ENCODE measurements around the gene LRTM2.

DNA sequence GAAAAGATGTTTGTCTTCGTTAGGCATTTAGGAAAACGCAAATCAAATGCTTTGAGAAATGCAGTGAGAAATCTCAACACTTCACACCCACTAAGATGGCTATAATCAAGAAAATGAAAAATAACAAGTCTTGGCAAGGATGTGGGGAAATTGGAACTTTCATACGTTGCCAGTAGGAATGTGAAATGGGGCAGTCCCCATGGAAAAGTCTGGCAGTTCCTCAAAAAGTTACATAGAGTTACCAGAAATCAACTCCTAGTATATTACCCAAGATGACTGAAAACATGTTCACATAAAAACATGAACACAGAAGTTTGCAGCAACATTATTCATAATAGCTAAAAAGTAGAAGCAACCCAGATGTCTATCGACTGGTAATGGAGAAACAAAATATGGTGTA lies 41.5 kb upstream of the LRTM2 start:
- TF ChIP-seq CTCF (IDR thresholded peaks at IDR 0.05) (no peak), POLR2AphosphoS5 (IDR thresholded peaks at IDR 0.05; ENCODE audit: low read depth, low read length) (no peak), REST (IDR thresholded peaks at IDR 0.05; ENCODE audit: insufficient read depth in 1 of 2, low read depth in 2 of 2, low read length in 1 of 2) (no peak), SIN3A (IDR thresholded peaks at IDR 0.05; ENCODE audit: borderline replicate concordance, insufficient read depth, low read depth, low read length) (no peak)
